ENCODE measurements around the gene ITGB8.

ITGB8 gene

GRCh38 chr7:20352573-20353306 is 22.0 kb downstream of the ITGB8 start:
- no peak overlapping the region for H3K4me3 ChIP-seq (ENCODE audit: control insufficient read depth, low read depth, low read length)
- DNase-seq (ENCODE audit: low read depth): peak; percentile 71
- TF ChIP-seq CTCF (conservative IDR thresholded peaks at IDR 0.05; ENCODE audit: control insufficient read depth, insufficient read depth, low read depth, low read length): no peak

GRCh38 chr7:20354610-20355528 is 24.2 kb downstream of the ITGB8 start:
- no peak overlapping the region for H3K4me3 ChIP-seq (ENCODE audit: control insufficient read depth, low read depth, low read length)
- no peak for DNase-seq (ENCODE audit: low read depth)
- no peak for TF ChIP-seq CTCF (conservative IDR thresholded peaks at IDR 0.05; ENCODE audit: control insufficient read depth, insufficient read depth, low read depth, low read length)

GRCh38 chr7:20358106-20358505 is 27.4 kb downstream of the ITGB8 start:
- no peak overlapping the region for H3K4me3 ChIP-seq (ENCODE audit: control insufficient read depth, low read depth, low read length)
- no peak for TF ChIP-seq CTCF (conservative IDR thresholded peaks at IDR 0.05; ENCODE audit: control insufficient read depth, insufficient read depth, low read depth, low read length)
- DNase-seq (ENCODE audit: low read depth): no peak

- no peak overlapping the region for H3K4me3 ChIP-seq (ENCODE audit: control insufficient read depth, low read depth, low read length)
- TF ChIP-seq CTCF (conservative IDR thresholded peaks at IDR 0.05; ENCODE audit: control insufficient read depth, insufficient read depth, low read depth, low read length): no peak
- DNase-seq (ENCODE audit: low read depth): no peak
Measured at GRCh38 chr7:20358762-20359282, 28.1 kb downstream of the ITGB8 start.

- DNase-seq (ENCODE audit: low read depth): no peak
- H3K4me3 ChIP-seq (ENCODE audit: control insufficient read depth, low read depth, low read length): no peak overlapping the region
- no peak for TF ChIP-seq CTCF (conservative IDR thresholded peaks at IDR 0.05; ENCODE audit: control insufficient read depth, insufficient read depth, low read depth, low read length)
Measured at GRCh38 chr7:20359341-20359963, 28.8 kb downstream of the ITGB8 start.

- no peak overlapping the region for H3K4me3 ChIP-seq (ENCODE audit: control insufficient read depth, low read depth, low read length)
- TF ChIP-seq CTCF (conservative IDR thresholded peaks at IDR 0.05; ENCODE audit: control insufficient read depth, insufficient read depth, low read depth, low read length): no peak
Measured at GRCh38 chr7:20362574-20363253, 32.0 kb downstream of the ITGB8 start.

More at GRCh38 chr7:20362574-20363253, 32.0 kb downstream of the ITGB8 start:
- no peak for DNase-seq (ENCODE audit: low read depth)

All from fibroblast of mammary gland (primary cell).